GM12878 (cell line): ENCODE data around the gene ATXN2. TPM values are rescaled to one million over a fixed set of nuclear protein-coding genes. Genes with fewer than 3 reads are reported as not detected.

ENCODE experiments used
- ATAC-seq: fragments of 200-7000 bp; cut with Tn5 transposase; 3 replicates; pipeline ENCODE4 v1.9.1; 2020; ENCODE audit warnings: mild to moderate bottlenecking, moderate library complexity
- BruUV-seq: library from RNA; stranded (reverse); fragments of 400-500 nt; replicated peaks from 2 replicates; lab custom pipeline; 2021; lab: Mats Ljungman, UMichigan
- CTCF ChIA-PET: fragments of 300-600 bp; sonication (Branson Sonifier 250); formaldehyde crosslinking; extraction: SDS; loops from one replicate; lab custom pipeline; 2021; ENCODE audit warnings: inconsistent platforms; lab: Yijun Ruan, JAX
- POLR2A ChIA-PET: fragments of 350-600 bp; formaldehyde crosslinking; extraction: SDS; loops from one replicate; lab custom pipeline; 2021; ENCODE audit warnings: inconsistent platforms; lab: Charles Lee
- RAD21 ChIA-PET: fragments of 300-600 bp; sonication (Branson Sonifier 250); formaldehyde crosslinking; loops from one replicate; lab custom pipeline; 2023; ENCODE audit warnings: antibody characterized with exemption; ENCODE audit not compliant: unreplicated experiment; lab: Charles Lee
- SMC1A ChIA-PET: fragments of 300-600 bp; sonication (Branson Sonifier 250); formaldehyde crosslinking; loops from one replicate; lab custom pipeline; 2023; ENCODE audit not compliant: unreplicated experiment, uncharacterized antibody; lab: Charles Lee
- DNase-seq: peaks from one replicate; pipeline ENCODE4 v3.0.0-alpha.2; 2011; ENCODE audit warnings: low read depth, low spot score
- FAIRE-seq: peaks from 3 replicates; lab custom pipeline; 2011; peaks lifted over from hg19 to GRCh38; lab: Jason Lieb, UNC
- H2AFZ ChIP-seq: 2 replicates; pipeline ENCODE4 v1.6.0; 2011; ENCODE audit warnings: low read depth, low read length, control low read depth; ENCODE audit not compliant: control insufficient read depth
- H3K27ac ChIP-seq: 2 replicates; pipeline ENCODE4 v1.5.1; 2011; ENCODE audit warnings: control low read depth; ENCODE audit not compliant: control insufficient read depth, insufficient read depth
- H3K27me3 ChIP-seq, 2 experiments: replicated peaks in 1 of 2; 2 replicates each; pipeline versions ENCODE4 v1.6.0 to v1.6.1; 2011; ENCODE audit warnings: low read length in 1 of 2; ENCODE audit not compliant: control insufficient read depth in 2 of 2, insufficient read depth in 2 of 2
- H3K36me3 ChIP-seq, 2 experiments: 2 replicates each; pipeline ENCODE4 v1.5.1; 2011; ENCODE audit warnings: low read length in 1 of 2; ENCODE audit not compliant: control insufficient read depth in 2 of 2, insufficient read depth in 2 of 2
- H3K4me1 ChIP-seq: 2 replicates; pipeline ENCODE4 v1.6.1; 2011; ENCODE audit warnings: mild to moderate bottlenecking, low read length, moderate library complexity, mixed read lengths; ENCODE audit not compliant: control insufficient read depth, insufficient read depth
- H3K4me2 ChIP-seq: 2 replicates; pipeline ENCODE4 v1.6.0; 2011; ENCODE audit warnings: control low read depth; ENCODE audit not compliant: control insufficient read depth, insufficient read depth
- H3K4me3 ChIP-seq: fragments of 200-600 bp; sonication (generic); 2 replicates; pipeline ENCODE4 v1.5.1; 2016
- H3K79me2 ChIP-seq: 2 replicates; pipeline ENCODE4 v1.6.0; 2011; ENCODE audit warnings: low read length; ENCODE audit not compliant: control insufficient read depth, insufficient read depth
- H3K9ac ChIP-seq: 2 replicates; pipeline ENCODE4 v1.8.0; 2011; ENCODE audit warnings: low read length, control low read depth, mixed read lengths; ENCODE audit not compliant: control insufficient read depth, insufficient read depth
- H3K9me3 ChIP-seq: replicated peaks from 3 replicates; pipeline ENCODE4 v1.5.1; 2011; ENCODE audit warnings: mild to moderate bottlenecking, low read length; ENCODE audit not compliant: control insufficient read depth, insufficient read depth
- H4K20me1 ChIP-seq: 2 replicates; pipeline ENCODE4 v1.6.0; 2011; ENCODE audit not compliant: control insufficient read depth, insufficient read depth
- CHD4 ChIP-seq: fragments of 200-600 bp; sonication (generic); IDR thresholded peaks from 2 replicates; pipeline ENCODE4 v1.6.1; 2016; ENCODE audit warnings: mild to moderate bottlenecking
- EED ChIP-seq: sonication (generic); IDR thresholded peaks from 2 replicates; pipeline ENCODE4 v1.6.1; 2016; ENCODE audit warnings: antibody characterized with exemption, low read depth
- EP300 ChIP-seq, 2 experiments: fragments of 150-350 bp in 1 of 2; IDR thresholded peaks; 2 replicates each; pipeline ENCODE4 v1.6.1; 2011 to 2012; ENCODE audit warnings: low read depth in 2 of 2, low read length in 2 of 2, borderline replicate concordance in 1 of 2, improper control_type of control experiment in 1 of 2, inconsistent platforms in 1 of 2; ENCODE audit not compliant: control insufficient read depth in 1 of 2
- HCFC1 ChIP-seq: fragments of 150-350 bp; IDR thresholded peaks from 2 replicates; pipeline ENCODE4 v1.6.1; 2014; ENCODE audit warnings: low read length
- HDGF ChIP-seq: fragments of 450-650 bp; IDR thresholded peaks from 2 replicates; pipeline ENCODE4 v1.6.1; 2016; ENCODE audit warnings: antibody characterized with exemption
- IRF4 ChIP-seq: IDR thresholded peaks from 2 replicates; pipeline ENCODE4 v1.6.1; 2011; ENCODE audit warnings: low read depth, low read length
- MYB ChIP-seq: fragments of 150-350 bp; IDR thresholded peaks from 2 replicates; pipeline ENCODE4 v1.6.1; 2014; ENCODE audit warnings: mild to moderate bottlenecking, low read depth, low read length, borderline replicate concordance
- NR2C2 ChIP-seq: IDR thresholded peaks from 2 replicates; pipeline ENCODE4 v1.6.1; 2011; ENCODE audit warnings: borderline replicate concordance, low read depth; ENCODE audit not compliant: control insufficient read depth, insufficient read length
- RB1 ChIP-seq: fragments of 450-650 bp; formaldehyde crosslinking; IDR thresholded peaks from 2 replicates; pipeline ENCODE4 v1.6.1; 2017; ENCODE audit warnings: mild to moderate bottlenecking, borderline replicate concordance
- SREBF1 ChIP-seq: IDR thresholded peaks from 2 replicates; pipeline ENCODE4 v1.6.1; 2012; ENCODE audit warnings: mild to moderate bottlenecking, low read length
- SUPT20H ChIP-seq: IDR thresholded peaks from 2 replicates; pipeline ENCODE4 v1.6.1; 2011; ENCODE audit warnings: low read depth, mild to moderate bottlenecking, low read length, moderate library complexity, borderline replicate concordance; ENCODE audit not compliant: control insufficient read depth
- YBX1 ChIP-seq: fragments of 450-650 bp; IDR thresholded peaks from 2 replicates; pipeline ENCODE4 v1.6.1; 2016; ENCODE audit warnings: antibody characterized with exemption
- YY1 ChIP-seq: IDR thresholded peaks from 2 replicates; pipeline ENCODE4 v1.6.1; 2011; ENCODE audit warnings: low read depth, mild to moderate bottlenecking, low read length
- ZNF24 ChIP-seq: fragments of 450-650 bp; IDR thresholded peaks from 2 replicates; pipeline ENCODE4 v1.6.1; 2017; ENCODE audit warnings: antibody characterized with exemption, mild to moderate bottlenecking
- WGBS: methylation state at CpG from one replicate; pipeline ENCODE4 v1.1.6; 2016; ENCODE audit warnings: low lambda C conversion rate; ENCODE audit not compliant: insufficient replicate concordance, insufficient coverage; ENCODE audit errors: missing lambda C conversion rate; 5-methylcytosine and 5-hydroxymethylcytosine counted together
- in situ Hi-C: fragments of 300-500 bp; cut with MboI; formaldehyde crosslinking; loops from 9 replicates; pipeline ENCODE4 v1.14.3; 2018; ENCODE audit warnings: mixed read lengths
- intact Hi-C: fragments of 100-400 bp; cut with micrococcal nuclease; formaldehyde crosslinking; loops from one replicate; pipeline ENCODE4 v1.14.2; 2022; ENCODE audit not compliant: unreplicated experiment
- polyA plus RNA-seq, 11 experiments: library from polyadenylated mRNA; depleted of rRNA in 4 of 11; unstranded in 6 of 11; stranded (reverse) in 5 of 11; fragments of >200 nt; fragmentation: Nextera tagmentation in 4 of 11; fragmentation: Illumina TruSeq in 1 of 11; extraction: Ambion mirVana in 4 of 11; extraction: Trizol in 1 of 11; gene quantifications; 1 replicate in 1 of 11; 2 replicates in 10 of 11; pipeline versions ENCODE4 v1.2.1 to v1.2.3, GENCODE V29; 2011 to 2016; ENCODE audit warnings: inconsistent platforms in 2 of 11, missing spikeins in 2 of 11, low read depth in 1 of 11
- total RNA-seq, 4 experiments: library from RNA; depleted of rRNA in 3 of 4; stranded (reverse); fragments of >200 nt in 3 of 4; fragmentation: Illumina TruSeq in 1 of 4; extraction: Trizol in 1 of 4; gene quantifications; 2 replicates each; pipeline versions ENCODE4 v1.2.1 to v1.2.3, GENCODE V29; 2013 to 2021
- TF ChIP-seq, protein P1 (sequence below): IDR thresholded peaks from 2 replicates; pipeline ENCODE4 v1.6.1; 2012; ENCODE audit warnings: low read depth, low read length, improper control_type of control experiment
- TF ChIP-seq, protein P2 (sequence below): fragments of 450-650 bp; formaldehyde crosslinking; IDR thresholded peaks from 2 replicates; pipeline ENCODE4 v1.4.0; 2022; ENCODE audit warnings: mild to moderate bottlenecking, moderate library complexity
- TF ChIP-seq, protein P3 (sequence below): fragments of 450-650 bp; conservative IDR thresholded peaks from 2 replicates; pipeline ENCODE4 v1.6.1; 2017; ENCODE audit warnings: mild to moderate bottlenecking, moderate library complexity

The ATXN2 gene
- total and polyA plus RNA-seq, 10 of the 15 experiments (the other 5 are each of a cell fraction or from before 2014, with no cell fraction given), result 8.8 to 31.5 (median 19.0) TPM

DNA sequence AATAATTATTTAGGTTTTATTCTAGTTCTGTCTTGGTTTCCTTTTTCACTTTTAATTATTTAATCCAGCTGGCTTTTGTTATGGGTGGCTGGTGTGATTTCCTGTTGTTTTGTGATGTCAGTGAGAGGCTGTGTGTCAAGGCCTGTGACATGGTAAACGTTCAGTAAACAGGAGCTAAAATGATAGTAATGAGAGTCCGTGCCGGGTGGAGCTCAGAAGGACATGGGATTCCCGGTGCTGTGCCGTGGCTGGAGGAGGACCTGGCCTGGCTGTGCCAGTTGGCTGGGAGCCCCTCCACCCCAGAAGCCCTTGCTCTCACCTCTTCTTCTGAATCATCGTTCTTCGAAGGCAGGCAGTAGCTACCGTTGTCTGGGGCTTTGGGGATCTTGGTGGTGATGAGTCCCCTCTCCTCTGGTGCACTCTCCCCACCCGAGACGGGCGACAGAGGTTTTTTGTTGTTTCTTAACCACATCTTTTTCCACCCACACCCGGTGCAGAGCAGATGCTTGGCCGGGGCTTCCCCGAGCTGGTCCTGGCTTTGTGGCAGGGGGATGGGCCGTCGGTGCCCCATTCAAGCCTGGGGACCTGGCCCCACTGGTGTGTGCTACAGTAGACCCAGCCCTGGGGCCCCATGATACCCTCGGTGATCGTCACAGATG is 164.3 kb downstream of the ATXN2 start:
- peak overlapping the region; percentile 95 for H3K27ac ChIP-seq
- H3K4me3 ChIP-seq, result peak overlapping the region; percentile 65
- ChIA-PET CTCF (interaction anchor here (0.8 to 3.5 kb wide), 9 partner anchors 10 to 37 kb away, joined by 3 to 59 read pairs (median 22); no protein-coding TSS in a partner anchor), RAD21 (interaction anchor here (1.4 to 22.6 kb wide), 4 partner anchors 9 to 30 kb away, joined by 4 to 804 read pairs (median 73); partner anchors contain the start of gene SH2B3), POLR2A (interaction anchor here (0.9 to 12.0 kb wide), 7 partner anchors 10 to 28 kb away, joined by 3 to 188 read pairs (median 5); partner anchors contain the start of gene SH2B3), SMC1A (interaction anchor here (0.6 to 3.5 kb wide), 11 partner anchors 10 to 332 kb away, joined by 3 to 86 read pairs (median 20); no protein-coding TSS in a partner anchor)
- no peaks in the 10 kb centered on the region; the same call in 1 of the 2 replicates for H4K20me1 ChIP-seq
- H3K79me2 ChIP-seq, result peaks cover 93% of the 10 kb centered on the region
- peak; percentile 84 for DNase-seq
- BruUV-seq, result TSS peak; percentile 66
- H2AFZ ChIP-seq, result peak overlapping the region; percentile 28; the same call in 1 of the 2 replicates
- H3K27me3 ChIP-seq, result no peaks in the 10 kb centered on the region
- H3K9me3 ChIP-seq, result no peaks in the 10 kb centered on the region
- in situ Hi-C loops (loop anchor here (25.0 kb wide), 1 partner anchor 1777 kb away; the partner anchor contains the start of gene TPCN1), intact Hi-C loops (loop anchor here (1.0 kb wide), 1 partner anchor 9 kb away; no protein-coding TSS in a partner anchor)
- peaks cover 91% of the 10 kb centered on the region for H3K4me1 ChIP-seq
- peak overlapping the region; percentile 64 for H3K9ac ChIP-seq
- H3K4me2 ChIP-seq, result peak overlapping the region; percentile 80
- under 1% methylated on average over 18 of the region's 18 CpGs for WGBS
- ATAC-seq, result peak; percentile 72
- FAIRE-seq, result peak; percentile 83
- H3K36me3 ChIP-seq, result peaks cover 1 to 15% of the 10 kb centered on the region in 2 experiments; a peak in 3 of 4 replicates
- TF ChIP-seq HDGF (no peak), EED (peak; percentile 89), YBX1 (no peak), ZNF24 (no peak), MYB (no peak), NR2C2 (no peak), RB1 (no peak), EP300 (IDR thresholded peaks at IDR 0.05; ENCODE audit: borderline replicate concordance in 1 of 2, control insufficient read depth in 1 of 2, low read depth in 2 of 2, low read length in 2 of 2) (peak; percentile 47 to 60; a peak in 3 of 4 replicates), IRF4 (peak; percentile 92), SREBF1 (no peak), YY1 (no peak), SUPT20H (no peak), HCFC1 (no peak), CHD4 (no peak)
- TF ChIP-seq, protein P1, sequence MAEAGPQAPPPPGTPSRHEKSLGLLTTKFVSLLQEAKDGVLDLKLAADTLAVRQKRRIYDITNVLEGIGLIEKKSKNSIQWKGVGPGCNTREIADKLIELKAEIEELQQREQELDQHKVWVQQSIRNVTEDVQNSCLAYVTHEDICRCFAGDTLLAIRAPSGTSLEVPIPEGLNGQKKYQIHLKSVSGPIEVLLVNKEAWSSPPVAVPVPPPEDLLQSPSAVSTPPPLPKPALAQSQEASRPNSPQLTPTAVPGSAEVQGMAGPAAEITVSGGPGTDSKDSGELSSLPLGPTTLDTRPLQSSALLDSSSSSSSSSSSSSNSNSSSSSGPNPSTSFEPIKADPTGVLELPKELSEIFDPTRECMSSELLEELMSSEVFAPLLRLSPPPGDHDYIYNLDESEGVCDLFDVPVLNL, result no peak
- TF ChIP-seq, protein P2, sequence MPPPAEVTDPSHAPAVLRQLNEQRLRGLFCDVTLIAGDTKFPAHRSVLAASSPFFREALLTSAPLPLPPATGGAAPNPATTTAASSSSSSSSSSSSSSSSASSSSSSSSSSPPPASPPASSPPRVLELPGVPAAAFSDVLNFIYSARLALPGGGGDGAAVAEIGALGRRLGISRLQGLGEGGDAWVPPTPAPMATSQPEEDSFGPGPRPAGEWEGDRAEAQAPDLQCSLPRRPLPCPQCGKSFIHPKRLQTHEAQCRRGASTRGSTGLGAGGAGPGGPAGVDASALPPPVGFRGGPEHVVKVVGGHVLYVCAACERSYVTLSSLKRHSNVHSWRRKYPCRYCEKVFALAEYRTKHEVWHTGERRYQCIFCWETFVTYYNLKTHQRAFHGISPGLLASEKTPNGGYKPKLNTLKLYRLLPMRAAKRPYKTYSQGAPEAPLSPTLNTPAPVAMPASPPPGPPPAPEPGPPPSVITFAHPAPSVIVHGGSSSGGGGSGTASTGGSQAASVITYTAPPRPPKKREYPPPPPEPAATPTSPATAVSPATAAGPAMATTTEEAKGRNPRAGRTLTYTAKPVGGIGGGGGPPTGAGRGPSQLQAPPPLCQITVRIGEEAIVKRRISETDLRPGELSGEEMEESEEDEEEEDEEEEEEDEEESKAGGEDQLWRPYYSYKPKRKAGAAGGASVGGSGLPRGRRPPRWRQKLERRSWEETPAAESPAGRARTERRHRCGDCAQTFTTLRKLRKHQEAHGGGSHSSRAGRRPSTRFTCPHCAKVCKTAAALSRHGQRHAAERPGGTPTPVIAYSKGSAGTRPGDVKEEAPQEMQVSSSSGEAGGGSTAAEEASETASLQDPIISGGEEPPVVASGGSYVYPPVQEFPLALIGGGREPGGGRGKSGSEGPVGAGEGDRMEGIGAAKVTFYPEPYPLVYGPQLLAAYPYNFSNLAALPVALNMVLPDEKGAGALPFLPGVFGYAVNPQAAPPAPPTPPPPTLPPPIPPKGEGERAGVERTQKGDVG (CRISPR knock-in tag), result no peak
- TF ChIP-seq, protein P3, sequence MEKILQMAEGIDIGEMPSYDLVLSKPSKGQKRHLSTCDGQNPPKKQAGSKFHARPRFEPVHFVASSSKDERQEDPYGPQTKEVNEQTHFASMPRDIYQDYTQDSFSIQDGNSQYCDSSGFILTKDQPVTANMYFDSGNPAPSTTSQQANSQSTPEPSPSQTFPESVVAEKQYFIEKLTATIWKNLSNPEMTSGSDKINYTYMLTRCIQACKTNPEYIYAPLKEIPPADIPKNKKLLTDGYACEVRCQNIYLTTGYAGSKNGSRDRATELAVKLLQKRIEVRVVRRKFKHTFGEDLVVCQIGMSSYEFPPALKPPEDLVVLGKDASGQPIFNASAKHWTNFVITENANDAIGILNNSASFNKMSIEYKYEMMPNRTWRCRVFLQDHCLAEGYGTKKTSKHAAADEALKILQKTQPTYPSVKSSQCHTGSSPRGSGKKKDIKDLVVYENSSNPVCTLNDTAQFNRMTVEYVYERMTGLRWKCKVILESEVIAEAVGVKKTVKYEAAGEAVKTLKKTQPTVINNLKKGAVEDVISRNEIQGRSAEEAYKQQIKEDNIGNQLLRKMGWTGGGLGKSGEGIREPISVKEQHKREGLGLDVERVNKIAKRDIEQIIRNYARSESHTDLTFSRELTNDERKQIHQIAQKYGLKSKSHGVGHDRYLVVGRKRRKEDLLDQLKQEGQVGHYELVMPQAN, result no peak
